Measurements from ENCODE around the gene ZRANB1.

DNA sequence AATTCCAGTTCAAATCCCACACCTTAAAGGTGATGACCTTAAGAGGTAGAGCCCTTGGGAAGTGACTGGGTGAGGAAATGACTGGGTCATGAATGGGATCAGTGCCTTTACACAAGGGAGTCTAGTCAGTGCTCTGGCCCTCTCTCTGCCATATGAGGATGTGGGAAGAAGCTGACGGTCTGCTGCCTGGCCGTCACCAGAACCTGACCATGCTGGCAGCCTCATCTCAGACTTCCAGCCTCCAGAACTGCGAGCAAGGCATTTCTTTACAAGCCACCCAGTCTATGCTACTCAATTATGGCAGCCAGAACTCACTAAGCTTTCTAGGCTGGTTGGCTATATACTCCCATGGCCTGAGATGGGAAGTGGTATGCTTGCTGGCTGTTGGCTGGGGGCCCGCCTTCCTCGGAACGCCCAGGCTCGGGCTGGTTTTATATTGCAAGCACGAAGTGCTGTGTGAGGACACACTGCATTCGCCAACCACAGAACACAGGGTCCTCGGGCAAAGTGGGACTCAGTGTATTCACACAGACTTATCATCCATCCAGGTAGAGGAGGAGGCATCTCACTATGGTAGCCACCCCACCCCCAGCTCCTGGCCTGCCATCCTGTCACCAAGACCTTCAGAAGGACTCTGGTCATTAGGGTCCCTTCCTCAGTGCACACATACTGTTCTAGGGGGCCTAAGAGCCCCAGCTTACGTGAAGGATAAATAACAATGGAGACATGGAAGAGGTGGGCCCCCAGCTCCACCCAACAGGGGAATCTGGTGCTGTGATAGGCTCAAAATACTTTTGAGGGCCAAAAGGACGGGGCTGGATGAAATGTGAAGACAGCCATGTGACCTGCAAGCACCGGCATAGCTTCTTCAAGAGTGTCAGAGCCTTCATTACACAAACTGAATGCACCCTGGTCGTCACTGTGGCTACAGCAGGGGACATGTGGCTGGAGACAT lies 49.0 kb downstream of the ZRANB1 start:
- TF ChIP-seq GATA2 (IDR thresholded peaks at IDR 0.05; ENCODE audit: low read depth, low read length) (no peak), GATA3 (IDR thresholded peaks at IDR 0.05; ENCODE audit: low read depth, low read length) (no peak)
